H1 (cell line): Measurements from ENCODE around the gene THEMIS. TPM values are rescaled to one million over a fixed set of nuclear protein-coding genes. Genes with fewer than 3 reads are reported as not detected.

Experiments
- CTCF ChIA-PET: fragments of 300-600 bp; sonication (Branson Sonifier 250); formaldehyde crosslinking; loops from one replicate; lab custom pipeline; 2021; ENCODE audit not compliant: partially characterized antibody; lab: Charles Lee
- POLR2A ChIA-PET: fragments of 300-600 bp; sonication (Branson Sonifier 250); formaldehyde crosslinking; loops from one replicate; lab custom pipeline; 2021; ENCODE audit warnings: inconsistent platforms; ENCODE audit not compliant: partially characterized antibody; lab: Charles Lee
- DNase-seq, 2 experiments: peaks; one replicate each; pipeline versions ENCODE4 v3.0.0 to v3.0.0-alpha.2; 2010 to 2022; ENCODE audit warnings: low spot score in 2 of 2, low read depth in 1 of 2, mixed read lengths in 1 of 2
- FAIRE-seq: peaks from 2 replicates; lab custom pipeline; 2011; peaks lifted over from hg19 to GRCh38; lab: Jason Lieb, UNC
- H2AFZ ChIP-seq: 2 replicates; pipeline ENCODE4 v1.8.1; 2012; ENCODE audit warnings: low read length, inconsistent platforms
- H2AK5ac ChIP-seq: 2 replicates; pipeline ENCODE4 v1.6.1; 2013; ENCODE audit warnings: low read depth, low read length
- H2BK120ac ChIP-seq: replicated peaks from 2 replicates; pipeline ENCODE3; 2013; ENCODE audit warnings: low read depth, low read length, inconsistent platforms
- H2BK12ac ChIP-seq: 2 replicates; pipeline ENCODE4 v1.6.1; 2013; ENCODE audit warnings: low read depth, low read length
- H2BK15ac ChIP-seq: 2 replicates; pipeline ENCODE4 v1.6.1; 2013; ENCODE audit warnings: low read length
- H2BK20ac ChIP-seq: 2 replicates; pipeline ENCODE4 v1.6.1; 2013; ENCODE audit warnings: low read length
- H2BK5ac ChIP-seq: 2 replicates; pipeline ENCODE4 v1.6.1; 2013; ENCODE audit warnings: low read depth, low read length
- H3K14ac ChIP-seq: 2 replicates; pipeline ENCODE4 v1.6.1; 2013; ENCODE audit warnings: inconsistent platforms; ENCODE audit not compliant: insufficient read length
- H3K18ac ChIP-seq: 2 replicates; pipeline ENCODE4 v1.6.1; 2013; ENCODE audit warnings: low read length; ENCODE audit errors: extremely low read depth
- H3K23ac ChIP-seq: 2 replicates; pipeline ENCODE4 v1.6.1; 2013; ENCODE audit warnings: inconsistent platforms; ENCODE audit not compliant: insufficient read length
- H3K23me2 ChIP-seq: 2 replicates; pipeline ENCODE4 v1.6.1; 2013; ENCODE audit warnings: low read depth, low read length
- H3K27ac ChIP-seq: 2 replicates; pipeline ENCODE4 v1.6.1; 2011; ENCODE audit warnings: low read depth, low read length, inconsistent platforms
- H3K27me3 ChIP-seq, 4 experiments: replicated peaks in 1 of 4; 1 replicate in 1 of 4; 2 replicates in 3 of 4; pipeline versions ENCODE4 v1.6.1 to v1.8.1; 2011 to 2013; ENCODE audit warnings: low read length in 3 of 4, mild to moderate bottlenecking in 3 of 4, inconsistent platforms in 2 of 4, mixed read lengths in 2 of 4, moderate library complexity in 1 of 4; ENCODE audit not compliant: control insufficient read depth in 3 of 4, insufficient read depth in 3 of 4; ENCODE audit errors: extremely low read depth in 1 of 4
- H3K36me3 ChIP-seq, 4 experiments: 2 replicates each; pipeline versions ENCODE4 v1.6.1 to v1.8.1; 2011 to 2013; ENCODE audit warnings: mild to moderate bottlenecking in 4 of 4, low read length in 3 of 4, moderate library complexity in 2 of 4, control low read depth in 1 of 4, inconsistent platforms in 1 of 4; ENCODE audit not compliant: insufficient read depth in 4 of 4, control insufficient read depth in 2 of 4
- H3K4ac ChIP-seq: replicated peaks from 2 replicates; pipeline ENCODE3; 2013; ENCODE audit warnings: low read length, low read depth, mixed read lengths, inconsistent platforms; ENCODE audit not compliant: insufficient read length
- H3K4me1 ChIP-seq, 4 experiments: replicated peaks in 1 of 4; 1 replicate in 1 of 4; 2 replicates in 3 of 4; pipeline versions ENCODE4 v1.6.1 to v1.8.1; 2011 to 2013; ENCODE audit warnings: low read length in 3 of 4, inconsistent platforms in 2 of 4, mixed read lengths in 1 of 4; ENCODE audit not compliant: insufficient read depth in 4 of 4, control insufficient read depth in 3 of 4
- H3K4me2 ChIP-seq, 2 experiments: 2 replicates each; pipeline versions ENCODE4 v1.6.1 to v1.8.1; 2011 to 2013; ENCODE audit warnings: low read depth in 2 of 2, low read length in 2 of 2, control low read depth in 1 of 2, inconsistent platforms in 1 of 2, mild to moderate bottlenecking in 1 of 2; ENCODE audit not compliant: insufficient read depth in 1 of 2
- H3K4me3 ChIP-seq, 4 experiments: fragments of 200-600, 300-600 bp in 1 of 4; sonication (generic), shearing (Covaris generic), sonication (Bioruptor Twin) in 1 of 4; 2 replicates each; pipeline versions ENCODE4 v1.5.1 to v1.8.1; 2011 to 2016; ENCODE audit warnings: low read length in 4 of 4, low read depth in 3 of 4, control low read depth in 2 of 4, inconsistent platforms in 2 of 4, mild to moderate bottlenecking in 2 of 4, mixed read lengths in 1 of 4, moderate library complexity in 1 of 4; ENCODE audit not compliant: insufficient read depth in 2 of 4; ENCODE audit errors: extremely low read depth in 1 of 4
- H3K56ac ChIP-seq: replicated peaks from 2 replicates; pipeline ENCODE3; 2013; ENCODE audit warnings: low read depth, mild to moderate bottlenecking, mixed read lengths, low read length, inconsistent platforms; ENCODE audit not compliant: insufficient read length
- H3K79me1 ChIP-seq: 2 replicates; pipeline ENCODE4 v1.6.1; 2013; ENCODE audit warnings: low read depth, low read length, control low read depth
- H3K79me2 ChIP-seq, 2 experiments: 2 replicates each; pipeline versions ENCODE4 v1.6.1 to v1.8.1; 2012 to 2013; ENCODE audit warnings: low read length in 2 of 2, mild to moderate bottlenecking in 2 of 2, inconsistent platforms in 1 of 2; ENCODE audit not compliant: insufficient read depth in 2 of 2, control insufficient read depth in 1 of 2
- H3K9ac ChIP-seq, 4 experiments: replicated peaks in 1 of 4; 1 replicate in 1 of 4; 2 replicates in 3 of 4; pipeline versions ENCODE4 v1.6.1 to v1.8.1; 2011 to 2013; ENCODE audit warnings: low read depth in 3 of 4, low read length in 3 of 4, control low read depth in 2 of 4, mild to moderate bottlenecking in 2 of 4, moderate library complexity in 2 of 4, inconsistent platforms in 1 of 4; ENCODE audit errors: extremely low read depth in 1 of 4
- H3K9me3 ChIP-seq, 2 experiments: 2 replicates each; pipeline versions ENCODE4 v1.6.1 to v1.8.1; 2012 to 2013; ENCODE audit warnings: mild to moderate bottlenecking in 2 of 2, moderate library complexity in 2 of 2, control low read depth in 1 of 2, inconsistent platforms in 1 of 2, low read depth in 1 of 2, low read length in 1 of 2, mixed read lengths in 1 of 2; ENCODE audit not compliant: insufficient read depth in 2 of 2
- H4K20me1 ChIP-seq, 2 experiments: replicated peaks in 1 of 2; 2 replicates each; pipeline versions ENCODE3 to v1.8.1; 2011 to 2013; ENCODE audit warnings: inconsistent platforms in 2 of 2, low read length in 2 of 2, mild to moderate bottlenecking in 1 of 2; ENCODE audit not compliant: insufficient read depth in 2 of 2, control insufficient read depth in 1 of 2
- H4K5ac ChIP-seq: 2 replicates; pipeline ENCODE4 v1.6.1; 2013; ENCODE audit warnings: low read length, low read depth, mixed read lengths, inconsistent platforms; ENCODE audit not compliant: insufficient read length
- H4K8ac ChIP-seq: 2 replicates; pipeline ENCODE4 v1.8.0; 2013; ENCODE audit warnings: mild to moderate bottlenecking, moderate library complexity, low read length, inconsistent platforms; ENCODE audit not compliant: insufficient read depth; ENCODE audit errors: extremely low read depth
- H4K91ac ChIP-seq: replicated peaks from 2 replicates; pipeline ENCODE3; 2013; ENCODE audit warnings: low read length, mixed read lengths, inconsistent platforms; ENCODE audit not compliant: insufficient read length
- CEBPB ChIP-seq: IDR thresholded peaks from 2 replicates; pipeline ENCODE4 v1.6.1; 2012; ENCODE audit warnings: low read depth, low read length
- EP300 ChIP-seq, 2 experiments: IDR thresholded peaks; 1 replicate in 1 of 2; 2 replicates in 1 of 2; pipeline ENCODE4 v1.6.1; 2011 to 2012; ENCODE audit warnings: low read depth in 2 of 2, low read length in 2 of 2, mild to moderate bottlenecking in 2 of 2, borderline replicate concordance in 1 of 2, inconsistent platforms in 1 of 2, moderate library complexity in 1 of 2
- EZH2 ChIP-seq: fragments of 200-600 bp; sonication (generic); IDR thresholded peaks from 2 replicates; pipeline ENCODE4 v1.7.1; 2012; ENCODE audit warnings: low read depth, mild to moderate bottlenecking, moderate library complexity, low read length, inconsistent platforms; ENCODE audit not compliant: severe bottlenecking
- HDAC2 ChIP-seq, 2 experiments: fragments of 300-600 bp in 1 of 2; sonication (generic) in 1 of 2; IDR thresholded peaks; 2 replicates each; pipeline ENCODE4 v1.6.1; 2011 to 2012; ENCODE audit warnings: low read depth in 2 of 2, low read length in 2 of 2, mild to moderate bottlenecking in 2 of 2, moderate library complexity in 2 of 2, borderline replicate concordance in 1 of 2, inconsistent platforms in 1 of 2
- KDM1A ChIP-seq: fragments of 200-600, 300-600 bp; sonication (generic); IDR thresholded peaks from 2 replicates; pipeline ENCODE4 v1.7.1; 2016; ENCODE audit warnings: mild to moderate bottlenecking, low read length, borderline replicate concordance
- POLR2AphosphoS5 ChIP-seq: IDR thresholded peaks from 2 replicates; pipeline ENCODE4 v1.6.1; 2011; ENCODE audit warnings: low read depth, low read length
- RAD21 ChIP-seq, 2 experiments: IDR thresholded peaks in 1 of 2; conservative IDR thresholded peaks in 1 of 2; 2 replicates each; pipeline ENCODE4 v1.6.1; 2011; ENCODE audit warnings: low read depth in 2 of 2, low read length in 2 of 2, improper control_type of control experiment in 1 of 2, inconsistent platforms in 1 of 2, mild to moderate bottlenecking in 1 of 2, moderate library complexity in 1 of 2
- YY1 ChIP-seq: IDR thresholded peaks from 2 replicates; pipeline ENCODE4 v1.6.1; 2011; ENCODE audit warnings: low read depth, mild to moderate bottlenecking, low read length
- WGBS, 2 experiments: shearing (Covaris generic) in 1 of 2; methylation state at CpG; one replicate each; pipeline versions ENCODE4 v1.1.6 to v1.1.7; 2013 to 2015; ENCODE audit warnings: low lambda C conversion rate in 2 of 2, mixed read lengths in 2 of 2, inconsistent platforms in 1 of 2, low coverage in 1 of 2, missing lambda C conversion rate in 1 of 2; ENCODE audit not compliant: insufficient replicate concordance in 2 of 2, insufficient coverage in 1 of 2, insufficient read length in 1 of 2; ENCODE audit errors: extremely low coverage in 1 of 2, missing lambda C conversion rate in 1 of 2; 5-methylcytosine and 5-hydroxymethylcytosine counted together
- polyA plus RNA-seq, 7 experiments: library from polyadenylated mRNA; depleted of rRNA in 3 of 7; stranded (reverse) in 5 of 7; unstranded in 2 of 7; fragments of >200 nt in 5 of 7; fragments of 200-250 nt in 2 of 7; gene quantifications; 1 replicate in 5 of 7; 2 replicates in 1 of 7; 4 replicates in 1 of 7; pipeline versions ENCODE4 v1.2.1 to v1.2.3, GENCODE V29; 2011 to 2013; ENCODE audit warnings: missing spikeins in 2 of 7, mixed read lengths in 2 of 7
- total RNA-seq: library from RNA; stranded (reverse); fragmentation: NEBNext Ultra II Directional; extraction: Animal tissue kit (Norgen Biotek cat#: 25700); gene quantifications from 2 replicates; pipeline ENCODE4 v1.2.1, GENCODE V29; 2021

Gene THEMIS
- total and polyA plus RNA-seq, 2 of the 8 experiments (the other 6 are each of a cell fraction or from before 2014, with no cell fraction given) = not detected

GRCh38 chr6:127933852-127934840 lies 33.3 kb upstream of the THEMIS start:
- no peak for FAIRE-seq
- no peak overlapping the region for H3K27ac ChIP-seq

More at GRCh38 chr6:127933852-127934840, 33.3 kb upstream of the THEMIS start:
- Histone ChIP-seq H3K18ac (no peak overlapping the region), H3K14ac (no peak overlapping the region), H4K8ac (no peak overlapping the region), H3K36me3 (no peaks in the 10 kb centered on the region), H3K4me2 (no peak overlapping the region), H3K23ac (no peak overlapping the region), H4K20me1 (no peaks in the 10 kb centered on the region), H3K4me3 (no peak overlapping the region), H3K79me2 (no peaks in the 10 kb centered on the region), H2BK20ac (no peak overlapping the region), H3K9me3 (no peaks in the 10 kb centered on the region), H2BK15ac (no peak overlapping the region), H2AK5ac (no peak overlapping the region), H3K27me3 (no peaks in the 10 kb centered on the region), H3K56ac (no peak overlapping the region), H3K4me1 (no peaks in the 10 kb centered on the region), H4K5ac (no peak overlapping the region), H3K9ac (no peak overlapping the region), H3K79me1 (no peaks in the 10 kb centered on the region), H2BK120ac (no peak overlapping the region), H3K4ac (no peak overlapping the region), H4K91ac (no peak overlapping the region), H2BK5ac (no peak overlapping the region), H3K23me2 (no peaks in the 10 kb centered on the region), H2AFZ (no peak overlapping the region), H2BK12ac (no peak overlapping the region)
- WGBS, 2 experiments = 93% methylated on average over 7 of the region's 7 CpGs; no CpG with 5 or more reads in 1 of the 2 experiments
- no peak for DNase-seq
- ChIA-PET POLR2A (no interaction called here), CTCF (no interaction called here)
- TF ChIP-seq KDM1A (no peak), POLR2AphosphoS5 (no peak), EP300 (IDR thresholded peaks at IDR 0.05; ENCODE audit: borderline replicate concordance in 1 of 2, low read depth in 2 of 2, low read length in 2 of 2) (no peak), RAD21 (IDR thresholded peaks at IDR 0.05 in 1 of 2, conservative IDR thresholded peaks at IDR 0.05 in 1 of 2; ENCODE audit: low read depth in 2 of 2, low read length in 2 of 2) (no peak), YY1 (no peak), CEBPB (no peak), HDAC2 (IDR thresholded peaks at IDR 0.05; ENCODE audit: borderline replicate concordance in 1 of 2, low read depth in 2 of 2, low read length in 2 of 2) (no peak), EZH2 (no peak)
